Upper lobe of left lung (tissue), 6 donors: ENCODE data around the gene PPL. TPM values are rescaled to one million over a fixed set of nuclear protein-coding genes. Genes with fewer than 3 reads are reported as not detected.

Source experiments
- ATAC-seq, 2 donors: fragments of 200-7000 bp; cut with Tn5 transposase; one replicate each; pipeline ENCODE4 v1.9.1; 2022; ENCODE audit warnings: mild to moderate bottlenecking in 2 of 2, moderate library complexity in 2 of 2; ENCODE audit not compliant: low FRiP score in 2 of 2
- DNase-seq, 2 donors: peaks; one replicate each; pipeline ENCODE4 v3.0.0-alpha.2; 2019 to 2020
- H3K27ac ChIP-seq, 4 donors: fragments of 200-600 bp; sonication (generic); one replicate each; pipeline ENCODE4 v1.5.1; 2016 to 2019
- H3K27me3 ChIP-seq, 4 donors: fragments of 200-600 bp; sonication (generic); one replicate each; pipeline ENCODE4 v1.5.1; 2017 to 2019
- H3K36me3 ChIP-seq, 4 donors: fragments of 200-600 bp; sonication (generic); one replicate each; pipeline ENCODE4 v1.5.1; 2016 to 2019
- H3K4me1 ChIP-seq, 4 donors: fragments of 200-600 bp; sonication (generic); one replicate each; pipeline ENCODE4 v1.5.1; 2018 to 2019
- H3K4me3 ChIP-seq, 4 donors: fragments of 200-600 bp; sonication (generic); one replicate each; pipeline ENCODE4 v1.5.1; 2017 to 2019; ENCODE audit warnings: mild to moderate bottlenecking in 2 of 4, moderate library complexity in 1 of 4
- H3K9me3 ChIP-seq, 4 donors: fragments of 200-600 bp; sonication (generic); one replicate each; pipeline ENCODE4 v1.5.1; 2018 to 2019
- EP300 ChIP-seq, 4 donors: sonication (generic); formaldehyde crosslinking; IDR thresholded peaks; one replicate each; pipeline ENCODE4 v1.5.1; 2017; ENCODE audit warnings: antibody characterized with exemption in 4 of 4, control low read depth in 2 of 4
- POLR2A ChIP-seq, 4 donors: fragments of 450-650 bp; IDR thresholded peaks; one replicate each; pipeline ENCODE4 v1.5.1; 2016 to 2017; ENCODE audit warnings: antibody characterized with exemption in 4 of 4, mild to moderate bottlenecking in 2 of 4
- POLR2AphosphoS5 ChIP-seq, 2 donors: sonication (generic); formaldehyde crosslinking; IDR thresholded peaks; one replicate each; pipeline ENCODE4 v1.5.1; 2017; ENCODE audit warnings: antibody characterized with exemption in 2 of 2
- WGBS, 2 donors: methylation state at CpG; one replicate each; pipeline ENCODE4 v1.1.5; 2017 to 2018; 5-methylcytosine and 5-hydroxymethylcytosine counted together
- total RNA-seq, 6 donors: library from RNA; depleted of rRNA in 4 of 6; stranded (reverse); fragments of >200 nt in 4 of 6; gene quantifications; one replicate each; pipeline versions ENCODE4 v1.1.0 to v1.2.1, GENCODE V29; 2016 to 2021
- TF ChIP-seq, protein P1 (sequence below), 6 experiments: fragments of 450-650 bp in 4 of 6; fragments of 200-600 bp in 2 of 6; sonication (generic) in 2 of 6; IDR thresholded peaks; one replicate each; pipeline ENCODE4 v1.5.1; 2016 to 2019; ENCODE audit warnings: antibody characterized with exemption in 6 of 6
- donor health status: DM: no; HTN: no; CAD: no; lungs with moderate emphysema.
- donor health status: DM: no; HTN: yes; CAD: no; lungs with severe emphysema.

The PPL gene
- total RNA-seq, 6 donors from 2014 or later = 72.7 to 156 (median 132) TPM

DNA sequence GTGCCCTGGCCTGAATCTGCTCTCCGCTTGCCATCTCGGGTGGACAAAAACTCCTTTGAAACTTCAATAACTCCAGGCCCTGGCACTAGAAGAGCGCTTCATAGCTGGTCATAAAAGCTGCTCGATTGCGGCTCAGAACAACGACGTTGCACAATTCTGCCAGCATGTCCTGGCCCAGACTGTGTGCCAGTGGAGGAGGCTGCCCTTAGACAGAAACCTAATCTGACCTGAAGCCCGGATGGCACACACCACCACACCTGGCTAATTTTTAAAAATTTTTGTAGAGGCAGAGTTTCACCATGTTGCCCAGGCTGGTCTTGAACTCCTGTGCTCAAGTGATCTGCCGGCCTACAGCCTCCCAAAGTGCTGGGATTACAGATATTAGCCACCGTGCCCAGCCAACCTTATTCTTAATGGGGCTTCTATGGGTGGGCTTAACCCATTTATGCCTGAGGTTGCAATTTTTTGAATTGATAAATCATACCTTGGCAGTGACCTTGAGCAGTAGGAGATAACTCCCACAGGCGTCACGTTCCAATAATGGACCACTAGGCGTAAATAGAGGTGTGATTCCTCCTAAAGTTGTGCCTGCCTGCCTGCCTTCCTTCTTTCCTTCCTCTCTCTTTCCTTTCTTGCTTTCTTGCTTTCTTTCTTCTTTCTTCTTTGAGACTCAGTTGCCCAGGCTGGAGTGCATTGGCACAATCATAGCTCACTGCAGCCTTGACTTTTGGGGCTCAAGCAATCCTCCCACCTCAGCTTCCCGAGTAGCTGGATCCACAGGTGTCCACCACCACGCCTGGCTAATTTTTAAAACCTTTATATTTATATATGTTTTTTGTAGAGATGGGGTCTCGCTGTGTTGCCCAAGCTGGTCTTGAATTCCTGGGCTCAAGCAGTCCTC lies 1.1 kb upstream of the PPL start:
- WGBS, 2 donors = 68 to 70% methylated on average over 15 to 16 of the region's 16 CpGs
- ATAC-seq (peak; percentile 2 to 34), DNase-seq (peak in 1 of 2 donors; percentile 78)
- TF ChIP-seq EP300 (IDR thresholded peaks at IDR 0.05) (no peak), POLR2A (IDR thresholded peaks at IDR 0.05) (no peak), POLR2AphosphoS5 (IDR thresholded peaks at IDR 0.05) (no peak)
- TF ChIP-seq, protein P1, sequence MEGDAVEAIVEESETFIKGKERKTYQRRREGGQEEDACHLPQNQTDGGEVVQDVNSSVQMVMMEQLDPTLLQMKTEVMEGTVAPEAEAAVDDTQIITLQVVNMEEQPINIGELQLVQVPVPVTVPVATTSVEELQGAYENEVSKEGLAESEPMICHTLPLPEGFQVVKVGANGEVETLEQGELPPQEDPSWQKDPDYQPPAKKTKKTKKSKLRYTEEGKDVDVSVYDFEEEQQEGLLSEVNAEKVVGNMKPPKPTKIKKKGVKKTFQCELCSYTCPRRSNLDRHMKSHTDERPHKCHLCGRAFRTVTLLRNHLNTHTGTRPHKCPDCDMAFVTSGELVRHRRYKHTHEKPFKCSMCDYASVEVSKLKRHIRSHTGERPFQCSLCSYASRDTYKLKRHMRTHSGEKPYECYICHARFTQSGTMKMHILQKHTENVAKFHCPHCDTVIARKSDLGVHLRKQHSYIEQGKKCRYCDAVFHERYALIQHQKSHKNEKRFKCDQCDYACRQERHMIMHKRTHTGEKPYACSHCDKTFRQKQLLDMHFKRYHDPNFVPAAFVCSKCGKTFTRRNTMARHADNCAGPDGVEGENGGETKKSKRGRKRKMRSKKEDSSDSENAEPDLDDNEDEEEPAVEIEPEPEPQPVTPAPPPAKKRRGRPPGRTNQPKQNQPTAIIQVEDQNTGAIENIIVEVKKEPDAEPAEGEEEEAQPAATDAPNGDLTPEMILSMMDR (IDR thresholded peaks at IDR 0.05) = no peak
- no peaks in the 10 kb centered on the region for H3K36me3 ChIP-seq
- H3K4me1 ChIP-seq = peaks cover 15 to 51% (median 41%) of the 10 kb centered on the region in 4 donors
- H3K9me3 ChIP-seq = no peaks in the 10 kb centered on the region
- H3K4me3 ChIP-seq = peak overlapping the region in 2 of 4 donors; percentile 74 to 77
- peak overlapping the region; percentile 73 to 87 (median 83) for H3K27ac ChIP-seq
- H3K27me3 ChIP-seq = peaks cover 0 to 14% (median 7%) of the 10 kb centered on the region in 4 donors

- no peaks in the 10 kb centered on the region for H3K9me3 ChIP-seq
- peaks cover 12 to 45% (median 36%) of the 10 kb centered on the region in 4 donors for H3K4me1 ChIP-seq
- DNase-seq = peak; percentile 74 to 90
- H3K27me3 ChIP-seq = peaks cover 0 to 14% (median 7%) of the 10 kb centered on the region in 4 donors
- no peaks in the 10 kb centered on the region for H3K36me3 ChIP-seq
- TF ChIP-seq POLR2AphosphoS5 (IDR thresholded peaks at IDR 0.05) = no peak
- TF ChIP-seq, protein P1 (IDR thresholded peaks at IDR 0.05) = peak in 5 of 6 experiments; percentile 5 to 52 (median 37)
- peak overlapping the region; percentile 80 to 85 (median 82) for H3K27ac ChIP-seq
- 1 to 2% methylated on average over 21 to 30 of the region's 64 CpGs for WGBS, 2 donors
- ATAC-seq = peak; percentile 53 to 80
- H3K4me3 ChIP-seq = peak overlapping the region; percentile 30 to 77 (median 66)
Observed at GRCh38 chr16:4936181-4936990, 562 bp downstream of the PPL start.

DNA sequence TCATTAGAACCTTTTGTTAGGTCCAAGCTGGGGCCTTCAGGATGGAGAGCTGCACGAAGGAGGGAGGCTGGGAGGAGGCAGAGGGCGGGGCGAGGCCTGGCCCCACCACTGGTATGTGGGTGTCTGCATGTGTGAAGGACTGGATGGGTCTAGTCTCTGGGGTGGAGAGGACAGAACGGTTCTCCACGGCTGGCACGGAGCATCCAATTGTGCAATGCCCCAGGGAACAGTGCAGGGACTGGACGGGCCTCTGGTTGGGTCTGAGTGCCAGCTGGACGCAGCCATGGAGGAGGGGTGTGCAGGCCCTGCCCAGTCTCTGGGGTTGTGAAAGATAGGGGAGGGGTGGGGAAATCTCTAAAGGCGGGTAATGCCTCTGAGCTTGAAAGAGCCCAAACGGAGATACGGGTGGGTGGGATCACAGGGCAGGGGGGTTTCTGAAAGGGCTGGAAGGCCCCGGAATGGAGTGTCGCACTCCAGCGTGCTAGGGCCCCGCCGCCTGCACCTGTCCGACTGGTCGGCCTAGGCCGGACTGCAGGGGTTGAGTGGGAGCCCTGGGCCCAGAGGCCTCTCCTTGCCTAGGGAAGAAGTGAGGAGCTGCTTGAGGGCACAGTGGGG lies 1.6 kb downstream of the PPL start:
- 51% methylated on average over 15 to 18 of the region's 19 CpGs for WGBS, 2 donors
- peak; percentile 83 to 93 for ATAC-seq
- H3K27ac ChIP-seq = peak overlapping the region; percentile 80 to 85 (median 82)

GRCh38 chr16:4934591-4934990 lies 2.4 kb downstream of the PPL start:
- peak overlapping the region in 1 of 4 donors; percentile 77 for H3K4me3 ChIP-seq
- 80 to 87% methylated on average over 1 to 6 of the region's 6 CpGs for WGBS, 2 donors
- peaks cover 12 to 45% (median 36%) of the 10 kb centered on the region in 4 donors for H3K4me1 ChIP-seq
- ATAC-seq (no peak), DNase-seq (no peak)
- H3K9me3 ChIP-seq = no peaks in the 10 kb centered on the region
- peaks cover 0 to 14% (median 7%) of the 10 kb centered on the region in 4 donors for H3K27me3 ChIP-seq
- TF ChIP-seq POLR2AphosphoS5 (IDR thresholded peaks at IDR 0.05) (no peak), POLR2A (IDR thresholded peaks at IDR 0.05) (no peak), EP300 (IDR thresholded peaks at IDR 0.05) (no peak)
- TF ChIP-seq, protein P1 (IDR thresholded peaks at IDR 0.05) = no peak
- peak overlapping the region in 3 of 4 donors; percentile 29 to 82 (median 30) for H3K27ac ChIP-seq
- no peaks in the 10 kb centered on the region for H3K36me3 ChIP-seq

More for the DNA sequence above, 1.6 kb downstream of the PPL start:
- peaks cover 12 to 45% (median 36%) of the 10 kb centered on the region in 4 donors for H3K4me1 ChIP-seq
- TF ChIP-seq POLR2A (IDR thresholded peaks at IDR 0.05) (peak in 1 of 4 donors; percentile 33), POLR2AphosphoS5 (IDR thresholded peaks at IDR 0.05) (peak; percentile 80 to 81), EP300 (IDR thresholded peaks at IDR 0.05) (peak in 1 of 4 donors; percentile 52)
- TF ChIP-seq, protein P1 (IDR thresholded peaks at IDR 0.05) = no peak
- H3K36me3 ChIP-seq = no peaks in the 10 kb centered on the region
- peak overlapping the region in 3 of 4 donors; percentile 58 to 77 (median 74) for H3K4me3 ChIP-seq
- peaks cover 0 to 14% (median 7%) of the 10 kb centered on the region in 4 donors for H3K27me3 ChIP-seq
- no peaks in the 10 kb centered on the region for H3K9me3 ChIP-seq
- peak; percentile 89 to 91 for DNase-seq
